Epithelial cell of proximal tubule (primary cell): Measurements from ENCODE around the gene KNG1. TPM values are rescaled to one million over a fixed set of nuclear protein-coding genes. Genes with fewer than 3 reads are reported as not detected.

Experiments
- DNase-seq: peaks from one replicate; pipeline ENCODE4 v3.0.0-alpha.2; 2011; ENCODE audit warnings: low read depth
- H3K4me3 ChIP-seq: 2 replicates; pipeline ENCODE4 v1.5.1; 2011; ENCODE audit warnings: low read depth, mild to moderate bottlenecking, low read length
- total RNA-seq: library from RNA; depleted of rRNA; stranded (reverse); fragments of >200 nt; gene quantifications from 2 replicates; pipeline ENCODE4 v1.2.3, GENCODE V29; 2015
- TF ChIP-seq, protein P1 (sequence below): conservative IDR thresholded peaks from 2 replicates; pipeline ENCODE4 v1.5.1; 2012; ENCODE audit warnings: low read depth, mild to moderate bottlenecking, low read length

The KNG1 gene
- total RNA-seq, 1 donor from 2014 or later, result not detected

DNA sequence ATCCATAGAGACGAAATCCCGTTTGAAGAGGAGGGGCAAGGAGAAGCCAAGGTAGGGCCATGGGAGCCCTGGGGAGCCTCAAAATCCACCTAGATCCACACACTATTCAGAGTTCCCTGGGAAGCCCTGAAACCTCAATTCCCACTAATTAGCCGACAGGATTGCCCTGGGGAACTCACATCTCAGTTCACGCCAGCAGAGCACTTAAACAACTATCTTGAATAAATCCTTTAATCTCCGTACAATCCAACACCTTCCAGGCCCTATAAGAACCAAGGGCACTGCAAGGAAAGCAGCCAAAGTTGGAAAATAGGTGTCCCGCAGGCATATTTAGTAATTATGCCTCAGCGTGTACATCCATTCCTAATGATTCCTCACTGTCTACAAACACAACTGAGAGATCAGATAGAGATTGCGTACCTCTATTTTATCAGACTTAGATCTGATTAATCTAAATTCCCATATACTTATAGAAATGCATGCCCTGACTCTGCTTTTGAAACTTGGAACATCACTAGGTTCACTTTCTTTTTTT is 40.6 kb downstream of the KNG1 start:
- DNase-seq, result no peak
- no peak overlapping the region for H3K4me3 ChIP-seq
- TF ChIP-seq, protein P1, sequence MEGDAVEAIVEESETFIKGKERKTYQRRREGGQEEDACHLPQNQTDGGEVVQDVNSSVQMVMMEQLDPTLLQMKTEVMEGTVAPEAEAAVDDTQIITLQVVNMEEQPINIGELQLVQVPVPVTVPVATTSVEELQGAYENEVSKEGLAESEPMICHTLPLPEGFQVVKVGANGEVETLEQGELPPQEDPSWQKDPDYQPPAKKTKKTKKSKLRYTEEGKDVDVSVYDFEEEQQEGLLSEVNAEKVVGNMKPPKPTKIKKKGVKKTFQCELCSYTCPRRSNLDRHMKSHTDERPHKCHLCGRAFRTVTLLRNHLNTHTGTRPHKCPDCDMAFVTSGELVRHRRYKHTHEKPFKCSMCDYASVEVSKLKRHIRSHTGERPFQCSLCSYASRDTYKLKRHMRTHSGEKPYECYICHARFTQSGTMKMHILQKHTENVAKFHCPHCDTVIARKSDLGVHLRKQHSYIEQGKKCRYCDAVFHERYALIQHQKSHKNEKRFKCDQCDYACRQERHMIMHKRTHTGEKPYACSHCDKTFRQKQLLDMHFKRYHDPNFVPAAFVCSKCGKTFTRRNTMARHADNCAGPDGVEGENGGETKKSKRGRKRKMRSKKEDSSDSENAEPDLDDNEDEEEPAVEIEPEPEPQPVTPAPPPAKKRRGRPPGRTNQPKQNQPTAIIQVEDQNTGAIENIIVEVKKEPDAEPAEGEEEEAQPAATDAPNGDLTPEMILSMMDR, result no peak

DNA sequence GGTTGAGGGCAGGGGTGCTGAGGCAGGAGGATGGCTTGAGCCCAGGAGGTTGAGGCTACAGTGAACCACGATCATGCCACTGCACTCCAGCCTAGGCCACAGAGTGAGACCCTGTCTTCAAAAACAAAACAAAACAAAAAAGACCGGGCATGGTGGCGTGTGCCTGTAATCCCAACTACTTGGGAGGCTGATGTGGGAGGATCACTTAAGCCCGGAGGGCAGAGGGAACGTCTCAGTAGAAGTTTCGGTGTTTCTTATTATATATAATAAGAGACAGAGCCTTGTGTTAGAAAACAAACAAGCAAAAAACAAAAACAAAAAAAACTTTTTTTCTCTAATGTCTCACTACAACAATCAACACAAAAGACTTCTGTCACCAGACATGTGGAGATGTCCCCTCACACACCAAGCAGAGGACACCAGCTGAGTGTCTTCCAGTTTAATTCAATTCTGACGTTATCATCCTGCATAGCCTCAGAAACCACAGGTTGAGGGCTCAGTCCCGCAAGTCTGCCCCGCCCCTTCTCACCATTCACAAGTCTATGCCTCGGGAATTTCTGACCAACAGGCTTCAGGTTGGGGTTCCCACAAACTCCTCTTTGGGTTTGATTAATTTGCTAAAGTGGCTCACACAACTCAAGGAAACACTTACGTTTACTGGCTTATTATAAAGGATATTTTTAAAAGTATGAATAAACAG is 42.2 kb downstream of the KNG1 start:
- no peak for DNase-seq
- no peak overlapping the region for H3K4me3 ChIP-seq
- TF ChIP-seq, protein P1, result no peak

DNA sequence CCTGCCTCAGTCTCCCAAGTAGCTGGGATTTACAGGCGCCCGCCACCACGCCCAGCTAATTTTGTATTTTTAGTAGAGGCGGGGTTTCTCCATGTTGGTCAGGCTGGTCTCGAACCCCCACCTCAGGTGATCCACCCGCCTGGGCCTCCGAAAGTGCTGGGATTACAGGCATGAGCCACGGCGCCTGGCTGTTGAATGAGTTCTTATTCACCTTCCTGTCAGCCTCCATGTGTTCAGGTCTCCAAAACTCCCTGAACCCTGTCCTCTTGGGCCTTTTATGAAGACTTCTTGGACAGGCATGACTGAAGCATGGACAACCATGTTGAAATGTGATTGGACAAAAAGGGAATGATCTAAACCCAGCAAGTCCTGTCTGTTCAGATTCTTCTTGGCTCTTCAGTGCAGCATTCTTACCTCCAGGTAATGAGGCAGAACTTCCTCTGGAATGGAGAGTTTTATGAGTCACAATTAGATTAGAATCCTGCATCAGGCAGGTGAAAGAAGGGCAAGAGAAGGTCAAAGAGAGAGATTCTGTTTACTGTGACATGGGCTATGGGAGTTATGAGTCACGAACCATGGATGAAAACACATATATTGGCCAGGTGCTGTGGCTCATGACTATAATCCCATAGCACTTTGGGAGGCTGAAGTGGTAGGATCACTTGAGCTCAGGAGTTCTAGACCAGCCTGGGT is 43.1 kb downstream of the KNG1 start:
- TF ChIP-seq, protein P1, result no peak
- H3K4me3 ChIP-seq, result no peak overlapping the region
- DNase-seq, result peak; percentile 80

DNA sequence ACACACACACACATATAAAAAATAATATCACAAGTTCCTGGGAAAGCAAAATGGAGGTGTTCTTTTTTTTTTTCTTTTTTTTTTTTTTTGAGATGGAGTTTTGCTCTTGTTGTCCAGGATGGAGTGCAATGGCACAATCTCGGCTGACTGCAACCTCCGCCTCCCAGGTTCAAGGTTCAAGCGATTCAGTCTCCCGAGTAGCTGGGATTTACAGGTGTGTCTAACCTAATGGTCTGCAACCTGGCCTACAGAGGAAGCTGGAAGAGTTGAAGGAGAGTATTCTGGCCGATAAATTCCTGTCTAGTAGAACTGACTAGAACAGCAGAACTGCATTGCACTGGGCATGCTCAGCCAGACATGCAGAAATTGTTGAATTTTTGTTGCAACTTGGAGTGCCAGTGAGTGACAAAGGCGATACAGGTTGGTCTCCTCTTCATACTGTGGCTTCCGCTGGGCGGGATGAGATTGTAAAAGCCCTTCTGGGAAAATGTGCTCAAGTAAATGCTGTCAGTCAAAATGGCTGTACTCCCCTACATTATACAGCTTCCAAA is 43.8 kb downstream of the KNG1 start:
- no peak overlapping the region for H3K4me3 ChIP-seq
- DNase-seq, result no peak
- TF ChIP-seq, protein P1, result no peak

DNA sequence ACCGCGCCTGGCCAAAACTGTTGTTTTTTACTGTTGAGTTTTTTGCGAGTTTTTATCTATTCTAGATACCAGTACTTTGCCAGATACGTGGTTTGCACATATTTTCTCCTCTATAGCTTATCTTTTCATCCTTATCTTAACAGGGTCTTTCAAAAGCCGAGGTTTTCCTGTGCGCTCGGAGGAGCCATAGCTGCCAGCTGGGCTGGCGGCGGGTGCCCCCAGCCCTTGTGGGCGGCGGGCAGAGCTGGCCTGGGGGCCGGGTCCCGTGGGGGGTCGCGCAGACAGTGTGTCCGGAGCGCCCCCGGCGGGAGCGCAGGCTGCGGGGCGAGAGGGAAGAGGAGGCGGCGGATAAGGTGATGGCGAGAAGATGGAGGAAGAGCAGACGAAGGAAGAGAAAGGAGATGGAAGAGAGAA is 55.1 kb downstream of the KNG1 start:
- TF ChIP-seq, protein P1, result no peak
- no peak for DNase-seq
- peak overlapping the region; percentile 55 for H3K4me3 ChIP-seq

DNA sequence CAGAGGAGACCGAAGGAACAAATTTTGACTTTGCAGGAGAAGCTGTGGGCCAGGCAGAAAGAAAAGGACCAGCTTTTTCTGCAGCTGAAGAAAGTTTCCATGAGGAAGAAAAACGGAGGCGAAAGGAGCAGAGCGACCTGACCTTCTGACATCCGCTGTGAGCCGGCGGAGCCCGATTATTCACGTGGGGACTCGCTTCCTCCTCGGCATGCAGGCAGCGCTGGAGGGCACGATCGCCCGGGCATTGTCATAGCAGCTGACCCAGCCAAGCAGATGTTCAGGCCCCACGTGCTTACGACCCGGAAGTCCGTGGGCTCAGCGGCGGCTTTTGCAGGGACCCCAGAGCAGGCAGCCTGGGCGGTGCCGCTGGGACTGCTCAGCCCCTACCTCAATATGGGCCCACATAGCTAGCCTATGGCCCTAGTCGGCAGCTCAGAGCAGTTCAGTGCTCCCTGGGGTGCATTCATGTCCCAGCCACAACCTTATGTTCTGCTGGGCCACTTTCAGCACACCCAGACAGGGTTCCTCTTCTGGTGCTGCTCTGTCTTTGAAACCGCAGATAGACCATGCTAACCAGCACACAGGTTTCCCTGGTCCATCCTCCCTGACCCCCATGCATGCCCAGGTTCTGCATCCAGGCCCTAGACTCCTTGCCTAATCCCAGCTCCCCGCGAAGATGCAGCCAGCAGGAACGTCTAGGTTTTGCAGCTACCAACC is 55.7 kb downstream of the KNG1 start:
- TF ChIP-seq, protein P1, result no peak
- peak overlapping the region; percentile 55 for H3K4me3 ChIP-seq
- no peak for DNase-seq
